Astrocyte (in vitro differentiated cells and primary cell): ENCODE results near the gene TMEM97. TPM values are rescaled to one million over a fixed set of nuclear protein-coding genes. Genes with fewer than 3 reads are reported as not detected.
A peak's percentile ranks its signal among the peaks of the same experiment; 100 is the strongest.

Source experiments
- DNase-seq: peaks from one replicate; pipeline ENCODE4 v3.0.0-alpha.2; 2010; ENCODE audit warnings: low read depth
- FAIRE-seq: peaks from 2 replicates; lab custom pipeline; 2011; peaks lifted over from hg19 to GRCh38; lab: Jason Lieb, UNC
- H2AFZ ChIP-seq: 2 replicates; pipeline ENCODE4 v1.6.0; 2012; ENCODE audit warnings: low read depth, low read length, inconsistent platforms
- H3K27ac ChIP-seq: 2 replicates; pipeline ENCODE4 v1.5.1; 2011; ENCODE audit warnings: low read depth, low read length, inconsistent platforms
- H3K27me3 ChIP-seq: 2 replicates; pipeline ENCODE4 v1.6.0; 2011; ENCODE audit warnings: low read length, inconsistent platforms; ENCODE audit not compliant: insufficient read depth
- H3K36me3 ChIP-seq: 2 replicates; pipeline ENCODE4 v1.5.1; 2011; ENCODE audit warnings: low read length, inconsistent platforms; ENCODE audit not compliant: insufficient read depth
- H3K4me1 ChIP-seq: 2 replicates; pipeline ENCODE4 v1.5.1; 2011; ENCODE audit warnings: low read length, inconsistent platforms; ENCODE audit not compliant: insufficient read depth
- H3K4me2 ChIP-seq: 2 replicates; pipeline ENCODE4 v1.6.0; 2012; ENCODE audit warnings: low read length, inconsistent platforms
- H3K4me3 ChIP-seq: 2 replicates; pipeline ENCODE4 v1.5.1; 2011; ENCODE audit warnings: low read depth, mild to moderate bottlenecking, low read length, inconsistent platforms; ENCODE audit not compliant: insufficient read depth
- H3K79me2 ChIP-seq: 2 replicates; pipeline ENCODE4 v1.6.0; 2012; ENCODE audit warnings: mild to moderate bottlenecking, low read length, inconsistent platforms; ENCODE audit not compliant: insufficient read depth
- H3K9ac ChIP-seq: 2 replicates; pipeline ENCODE4 v1.6.0; 2012; ENCODE audit warnings: mild to moderate bottlenecking, low read length, inconsistent platforms
- H3K9me3 ChIP-seq: 2 replicates; pipeline ENCODE4 v1.5.1; 2012; ENCODE audit warnings: low read depth, mild to moderate bottlenecking, low read length, inconsistent platforms; ENCODE audit not compliant: insufficient read depth
- H4K20me1 ChIP-seq: 2 replicates; pipeline ENCODE4 v1.6.0; 2012; ENCODE audit warnings: low read length, inconsistent platforms; ENCODE audit not compliant: insufficient read depth
- H3K27ac Mint-ChIP-seq: one replicate; pipeline ENCODE4 v1.8.0; 2021; ENCODE audit warnings: mild to moderate bottlenecking, mixed read lengths; ENCODE audit not compliant: unreplicated experiment
- H3K27me3 Mint-ChIP-seq: one replicate; pipeline ENCODE4 v1.8.0; 2021; ENCODE audit warnings: low read depth, mixed read lengths; ENCODE audit not compliant: unreplicated experiment
- H3K36me3 Mint-ChIP-seq: one replicate; pipeline ENCODE4 v1.8.0; 2021; ENCODE audit warnings: low read depth, mixed read lengths; ENCODE audit not compliant: unreplicated experiment
- H3K4me1 Mint-ChIP-seq: one replicate; pipeline ENCODE4 v1.8.0; 2021; ENCODE audit warnings: low read depth, mixed read lengths; ENCODE audit not compliant: unreplicated experiment
- H3K4me3 Mint-ChIP-seq: one replicate; pipeline ENCODE4 v1.8.0; 2021; ENCODE audit warnings: mild to moderate bottlenecking, moderate library complexity, mixed read lengths; ENCODE audit not compliant: unreplicated experiment
- H3K9me3 Mint-ChIP-seq: one replicate; pipeline ENCODE4 v1.8.0; 2021; ENCODE audit warnings: mild to moderate bottlenecking, mixed read lengths; ENCODE audit not compliant: unreplicated experiment
- CTCF ChIP-seq: IDR thresholded peaks from 2 replicates; pipeline ENCODE4 v1.5.1; 2011; ENCODE audit warnings: low read depth, mild to moderate bottlenecking, inconsistent platforms, low read length, moderate library complexity; ENCODE audit not compliant: insufficient read depth
- EZH2 ChIP-seq: IDR thresholded peaks from 2 replicates; pipeline ENCODE4 v1.6.1; 2012; ENCODE audit warnings: mild to moderate bottlenecking, low read length, inconsistent platforms; ENCODE audit not compliant: insufficient read depth
- total RNA-seq: library from RNA; stranded (reverse); gene quantifications from 2 replicates; pipeline ENCODE4 v1.2.1, GENCODE V29; 2021

The TMEM97 gene
- total RNA-seq, 1 donor from 2014 or later, result 20.4 TPM

GRCh38 chr17:28339431-28339830 lies 20.4 kb downstream of the TMEM97 start:
- no peak overlapping the region for H3K27ac Mint-ChIP-seq
- DNase-seq, result no peak
- TF ChIP-seq EZH2, result no peak
- no peak for TF ChIP-seq CTCF
- H3K9me3 Mint-ChIP-seq, result no peaks in the 10 kb centered on the region
- Histone ChIP-seq H3K27me3 (no peaks in the 10 kb centered on the region), H3K4me3 (no peak overlapping the region), H3K36me3 (peaks cover 34% of the 10 kb centered on the region), H3K9me3 (no peaks in the 10 kb centered on the region), H3K4me2 (no peak overlapping the region), H2AFZ (no peak overlapping the region), H3K9ac (no peak overlapping the region), H3K4me1 (peaks cover 27% of the 10 kb centered on the region), H3K27ac (peak overlapping the region; percentile 34), H3K79me2 (peaks cover 81% of the 10 kb centered on the region), H4K20me1 (peaks cover 64% of the 10 kb centered on the region)
- H3K4me1 Mint-ChIP-seq, result peaks cover 23% of the 10 kb centered on the region
- peak overlapping the region; percentile 65 for H3K4me3 Mint-ChIP-seq
- no peak for FAIRE-seq
- no peaks in the 10 kb centered on the region for H3K27me3 Mint-ChIP-seq
- peaks cover 14% of the 10 kb centered on the region for H3K36me3 Mint-ChIP-seq

- H3K4me3 Mint-ChIP-seq, result no peak overlapping the region
- peaks cover 43% of the 10 kb centered on the region for H3K36me3 ChIP-seq
- no peak overlapping the region for H3K27ac Mint-ChIP-seq
- peaks cover 23% of the 10 kb centered on the region for H3K4me1 Mint-ChIP-seq
- no peaks in the 10 kb centered on the region for H3K9me3 ChIP-seq
- H3K36me3 Mint-ChIP-seq, result peaks cover 17% of the 10 kb centered on the region
- no peaks in the 10 kb centered on the region for H3K27me3 Mint-ChIP-seq
- H3K27ac ChIP-seq, result no peak overlapping the region
- peaks cover 31% of the 10 kb centered on the region for H3K4me1 ChIP-seq
- H3K4me2 ChIP-seq, result no peak overlapping the region
- H3K4me3 ChIP-seq, result no peak overlapping the region
- H4K20me1 ChIP-seq, result peaks cover 69% of the 10 kb centered on the region
- DNase-seq (no peak), FAIRE-seq (no peak)
- TF ChIP-seq EZH2 (no peak), CTCF (no peak)
- H3K79me2 ChIP-seq, result peaks cover 81% of the 10 kb centered on the region
- H3K9ac ChIP-seq, result no peak overlapping the region
- H3K27me3 ChIP-seq, result no peaks in the 10 kb centered on the region
- H3K9me3 Mint-ChIP-seq, result no peaks in the 10 kb centered on the region
- H2AFZ ChIP-seq, result no peak overlapping the region
These were observed 21.4 kb downstream of the TMEM97 start for GRCh38 chr17:28340374-28340773.

GRCh38 chr17:28341516-28341915 lies 22.5 kb downstream of the TMEM97 start:
- H3K4me2 ChIP-seq, result no peak overlapping the region
- H3K79me2 ChIP-seq, result peaks cover 73% of the 10 kb centered on the region
- no peaks in the 10 kb centered on the region for H3K27me3 ChIP-seq
- Mint-ChIP-seq H3K36me3 (peaks cover 17% of the 10 kb centered on the region), H3K27me3 (no peaks in the 10 kb centered on the region), H3K27ac (no peak overlapping the region), H3K9me3 (no peaks in the 10 kb centered on the region), H3K4me1 (peaks cover 30% of the 10 kb centered on the region), H3K4me3 (no peak overlapping the region)
- FAIRE-seq, result no peak
- no peaks in the 10 kb centered on the region for H3K9me3 ChIP-seq
- no peak overlapping the region for H2AFZ ChIP-seq
- H3K36me3 ChIP-seq, result peaks cover 44% of the 10 kb centered on the region
- H3K4me1 ChIP-seq, result peaks cover 42% of the 10 kb centered on the region
- TF ChIP-seq EZH2, result no peak
- no peak for TF ChIP-seq CTCF
- peaks cover 80% of the 10 kb centered on the region for H4K20me1 ChIP-seq
- H3K4me3 ChIP-seq, result no peak overlapping the region
- H3K9ac ChIP-seq, result no peak overlapping the region
- no peak for DNase-seq
- H3K27ac ChIP-seq, result no peak overlapping the region
